ENCODE measurements around the gene C11orf91.
"Not testable (repeated sequence)": the region's sequence is repeated elsewhere in the genome, so short reads cannot be mapped to it uniquely, and the experiment has no call there.

DNA sequence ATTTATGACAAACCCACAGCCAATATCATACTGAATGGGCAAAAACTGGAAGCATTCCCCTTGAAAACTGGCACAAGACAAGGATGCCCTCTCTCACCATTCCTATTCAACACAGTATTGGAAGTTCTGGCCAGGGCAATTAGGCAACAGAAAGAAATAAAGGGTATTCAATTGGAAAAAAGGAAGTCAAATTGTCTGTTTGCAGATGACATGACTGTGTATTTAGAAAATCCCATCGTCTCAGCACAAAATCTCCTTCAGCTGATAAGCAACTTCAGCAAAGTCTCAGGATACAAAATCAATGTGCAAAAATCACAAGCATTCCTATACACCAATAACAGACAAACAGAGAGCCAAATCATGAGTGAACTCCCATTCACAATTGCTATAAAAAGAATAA lies 26.9 kb upstream of the C11orf91 start:
- TF ChIP-seq EZH2 (IDR thresholded peaks at IDR 0.05); POLR2AphosphoS5 (IDR thresholded peaks at IDR 0.05; ENCODE audit: borderline replicate concordance, low read depth, low read length): not testable (repeated sequence)
